GM23338 (cell line): ENCODE data around the gene WBP11.

ENCODE experiments used
- CREB1 ChIP-seq: fragments of 250-450 bp; sonication (Bioruptor Pico); IDR thresholded peaks from 2 replicates; pipeline ENCODE4 v1.5.0; 2020; ENCODE audit warnings: low read depth, mild to moderate bottlenecking, moderate library complexity
- EZH2 ChIP-seq: fragments of 200-600 bp; sonication (generic); IDR thresholded peaks from one replicate; pipeline ENCODE4 v1.8.0; 2017; ENCODE audit warnings: antibody characterized with exemption, mild to moderate bottlenecking, low read depth; ENCODE audit not compliant: unreplicated experiment
- EZH2phosphoT487 ChIP-seq: fragments of 200-600 bp; sonication (generic); IDR thresholded peaks from one replicate; pipeline ENCODE4 v1.8.1; 2018; ENCODE audit warnings: antibody characterized with exemption; ENCODE audit not compliant: unreplicated experiment
- POLR2AphosphoS5 ChIP-seq: IDR thresholded peaks from 2 replicates; pipeline ENCODE4 v1.6.1; 2016; ENCODE audit warnings: antibody characterized with exemption, low read depth
- STAT1 ChIP-seq: IDR thresholded peaks from one replicate; pipeline ENCODE4 v1.6.1; 2016; ENCODE audit warnings: antibody characterized with exemption; ENCODE audit not compliant: unreplicated experiment
- TF ChIP-seq, protein P1 (sequence below), 2 experiments: fragments of 200-600 bp in 1 of 2; sonication (generic) in 1 of 2; conservative IDR thresholded peaks; 2 replicates each; pipeline versions ENCODE4 v1.5.1 to v1.6.1; 2016 to 2017; ENCODE audit warnings: antibody characterized with exemption in 2 of 2, low read depth in 2 of 2, mild to moderate bottlenecking in 2 of 2, moderate library complexity in 1 of 2
- TF ChIP-seq, protein P2 (sequence below): IDR thresholded peaks from one replicate; pipeline ENCODE4 v1.6.1; 2018; ENCODE audit warnings: antibody characterized with exemption; ENCODE audit not compliant: unreplicated experiment

DNA sequence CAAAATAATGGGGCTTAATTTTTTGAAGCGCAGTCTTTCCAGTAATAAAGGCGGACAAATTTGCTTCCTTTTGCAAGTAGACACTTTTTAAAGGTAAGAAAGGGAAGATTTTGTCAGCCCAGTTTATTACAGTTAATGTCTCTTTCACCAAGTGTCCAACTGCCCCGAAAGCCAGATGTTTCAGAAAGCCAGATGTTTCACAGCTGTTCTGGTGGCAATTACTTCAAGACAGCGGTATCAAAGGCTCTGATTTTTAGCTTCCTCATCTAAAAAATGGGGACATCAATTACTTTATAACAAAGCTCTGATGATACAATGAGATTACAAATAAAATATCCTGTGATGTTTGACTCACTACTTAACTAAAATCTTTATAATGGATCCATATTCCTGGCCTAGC is 1.0 kb downstream of the WBP11 start:
- TF ChIP-seq, protein P1, sequence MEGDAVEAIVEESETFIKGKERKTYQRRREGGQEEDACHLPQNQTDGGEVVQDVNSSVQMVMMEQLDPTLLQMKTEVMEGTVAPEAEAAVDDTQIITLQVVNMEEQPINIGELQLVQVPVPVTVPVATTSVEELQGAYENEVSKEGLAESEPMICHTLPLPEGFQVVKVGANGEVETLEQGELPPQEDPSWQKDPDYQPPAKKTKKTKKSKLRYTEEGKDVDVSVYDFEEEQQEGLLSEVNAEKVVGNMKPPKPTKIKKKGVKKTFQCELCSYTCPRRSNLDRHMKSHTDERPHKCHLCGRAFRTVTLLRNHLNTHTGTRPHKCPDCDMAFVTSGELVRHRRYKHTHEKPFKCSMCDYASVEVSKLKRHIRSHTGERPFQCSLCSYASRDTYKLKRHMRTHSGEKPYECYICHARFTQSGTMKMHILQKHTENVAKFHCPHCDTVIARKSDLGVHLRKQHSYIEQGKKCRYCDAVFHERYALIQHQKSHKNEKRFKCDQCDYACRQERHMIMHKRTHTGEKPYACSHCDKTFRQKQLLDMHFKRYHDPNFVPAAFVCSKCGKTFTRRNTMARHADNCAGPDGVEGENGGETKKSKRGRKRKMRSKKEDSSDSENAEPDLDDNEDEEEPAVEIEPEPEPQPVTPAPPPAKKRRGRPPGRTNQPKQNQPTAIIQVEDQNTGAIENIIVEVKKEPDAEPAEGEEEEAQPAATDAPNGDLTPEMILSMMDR (conservative IDR thresholded peaks at IDR 0.05; ENCODE audit: low read depth in 2 of 2) = no peak
- TF ChIP-seq POLR2AphosphoS5 = no peak
- TF ChIP-seq STAT1 = no peak
- TF ChIP-seq EZH2phosphoT487 = no peak
- TF ChIP-seq, protein P2, sequence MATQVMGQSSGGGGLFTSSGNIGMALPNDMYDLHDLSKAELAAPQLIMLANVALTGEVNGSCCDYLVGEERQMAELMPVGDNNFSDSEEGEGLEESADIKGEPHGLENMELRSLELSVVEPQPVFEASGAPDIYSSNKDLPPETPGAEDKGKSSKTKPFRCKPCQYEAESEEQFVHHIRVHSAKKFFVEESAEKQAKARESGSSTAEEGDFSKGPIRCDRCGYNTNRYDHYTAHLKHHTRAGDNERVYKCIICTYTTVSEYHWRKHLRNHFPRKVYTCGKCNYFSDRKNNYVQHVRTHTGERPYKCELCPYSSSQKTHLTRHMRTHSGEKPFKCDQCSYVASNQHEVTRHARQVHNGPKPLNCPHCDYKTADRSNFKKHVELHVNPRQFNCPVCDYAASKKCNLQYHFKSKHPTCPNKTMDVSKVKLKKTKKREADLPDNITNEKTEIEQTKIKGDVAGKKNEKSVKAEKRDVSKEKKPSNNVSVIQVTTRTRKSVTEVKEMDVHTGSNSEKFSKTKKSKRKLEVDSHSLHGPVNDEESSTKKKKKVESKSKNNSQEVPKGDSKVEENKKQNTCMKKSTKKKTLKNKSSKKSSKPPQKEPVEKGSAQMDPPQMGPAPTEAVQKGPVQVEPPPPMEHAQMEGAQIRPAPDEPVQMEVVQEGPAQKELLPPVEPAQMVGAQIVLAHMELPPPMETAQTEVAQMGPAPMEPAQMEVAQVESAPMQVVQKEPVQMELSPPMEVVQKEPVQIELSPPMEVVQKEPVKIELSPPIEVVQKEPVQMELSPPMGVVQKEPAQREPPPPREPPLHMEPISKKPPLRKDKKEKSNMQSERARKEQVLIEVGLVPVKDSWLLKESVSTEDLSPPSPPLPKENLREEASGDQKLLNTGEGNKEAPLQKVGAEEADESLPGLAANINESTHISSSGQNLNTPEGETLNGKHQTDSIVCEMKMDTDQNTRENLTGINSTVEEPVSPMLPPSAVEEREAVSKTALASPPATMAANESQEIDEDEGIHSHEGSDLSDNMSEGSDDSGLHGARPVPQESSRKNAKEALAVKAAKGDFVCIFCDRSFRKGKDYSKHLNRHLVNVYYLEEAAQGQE = no peak
- TF ChIP-seq CREB1 (CRISPR knock-in tag) = no peak
- TF ChIP-seq EZH2 = no peak
